NCI-H146 (cell line): ENCODE measurements around the gene CHST5.
"Not testable (repeated sequence)": the region's sequence is repeated elsewhere in the genome, so short reads cannot be mapped to it uniquely, and the experiment has no call there.

Experiments used
- DNase-seq: peaks from one replicate; lab custom pipeline; 2025; lab: John Stamatoyannopoulos, UW

Gene CHST5

DNA sequence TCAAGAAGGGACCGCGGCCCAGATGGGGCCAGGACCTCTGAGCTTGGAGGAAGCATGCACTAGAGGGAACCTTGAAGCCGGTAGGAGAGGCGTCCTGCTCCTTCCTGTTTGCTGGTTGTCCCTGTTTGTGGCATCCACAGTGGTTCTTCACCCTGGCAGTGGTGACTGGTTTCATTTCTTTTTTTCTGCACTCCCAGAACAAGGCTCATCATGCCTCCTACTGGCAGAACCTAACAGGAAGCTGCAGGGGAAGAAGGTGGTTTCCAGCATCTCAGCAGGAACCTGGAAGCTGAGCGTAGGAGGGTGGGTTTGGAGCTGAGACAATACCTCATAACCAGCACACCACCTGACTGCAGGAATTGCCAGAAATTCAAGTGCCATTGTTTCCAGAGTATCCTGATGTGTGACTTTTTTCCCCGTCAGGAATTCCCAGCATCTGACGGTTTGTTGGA lies 14.3 kb upstream of the CHST5 start:
- DNase-seq: no peak

GRCh38 chr16:75548456-75548855 lies 12.5 kb upstream of the CHST5 start:
- DNase-seq: not testable (repeated sequence)

GRCh38 chr16:75546293-75546692 lies 10.4 kb upstream of the CHST5 start:
- DNase-seq: no peak

DNA sequence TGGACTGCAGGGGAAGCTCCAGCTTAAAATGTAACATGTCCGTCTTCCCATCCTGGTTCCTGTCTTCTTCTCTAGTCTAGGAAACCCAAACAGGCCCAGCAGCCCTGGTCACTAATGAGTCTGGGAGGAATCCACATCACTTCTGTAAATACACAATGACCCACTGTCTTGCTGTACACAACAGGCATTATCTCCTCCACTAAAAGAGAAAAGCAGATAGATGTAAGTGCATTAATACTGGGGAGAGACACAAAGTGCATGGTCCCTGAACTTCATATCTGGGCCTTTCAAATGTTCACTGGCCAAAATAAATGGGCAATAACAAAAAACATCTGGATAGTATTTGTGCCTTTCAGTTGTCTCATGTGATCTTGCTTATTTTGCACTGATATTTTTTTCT lies 10.0 kb upstream of the CHST5 start:
- not testable (repeated sequence) for DNase-seq

GRCh38 chr16:75542462-75542861 lies 6.6 kb upstream of the CHST5 start:
- DNase-seq: not testable (repeated sequence)

DNA sequence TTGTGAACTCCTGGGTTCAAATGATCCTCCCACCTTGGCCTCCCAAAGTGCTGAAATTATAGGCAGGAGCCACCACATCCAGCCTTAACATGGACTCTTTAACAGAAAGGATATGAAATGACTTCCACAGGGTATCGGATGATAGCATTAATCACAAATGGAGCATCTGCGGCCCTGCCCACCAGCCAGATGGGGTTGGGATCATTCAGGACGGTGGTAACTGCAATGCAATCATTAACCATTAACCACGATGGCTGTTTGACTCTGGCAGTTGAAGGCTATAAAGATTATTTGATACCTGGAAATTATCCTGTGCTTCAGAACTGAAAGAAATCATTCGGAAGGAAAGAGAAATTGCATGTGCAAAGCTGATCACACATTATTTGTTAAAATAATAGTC lies 5.3 kb upstream of the CHST5 start:
- DNase-seq: no peak

GRCh38 chr16:75538882-75539565 lies 3.1 kb upstream of the CHST5 start:
- not testable (repeated sequence) for DNase-seq

DNA sequence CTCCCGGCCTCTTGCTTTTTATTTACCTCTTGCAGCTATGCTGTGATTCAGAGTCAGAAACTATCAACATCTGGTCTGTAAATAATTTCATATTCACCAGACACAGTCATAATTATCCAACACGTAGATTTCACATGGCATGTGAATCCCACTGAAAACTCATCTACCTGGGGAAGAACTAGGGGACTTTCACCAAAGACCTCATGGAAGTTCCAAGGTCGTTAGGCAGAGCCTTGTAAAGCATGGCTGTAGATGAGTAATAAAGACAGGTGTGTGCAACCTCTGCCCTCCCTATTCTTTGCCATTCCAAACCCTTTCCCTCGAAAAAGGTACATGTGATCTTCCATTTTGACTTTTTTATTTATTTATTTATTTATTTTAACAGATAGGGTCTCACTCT lies 1.9 kb upstream of the CHST5 start:
- no peak for DNase-seq

DNA sequence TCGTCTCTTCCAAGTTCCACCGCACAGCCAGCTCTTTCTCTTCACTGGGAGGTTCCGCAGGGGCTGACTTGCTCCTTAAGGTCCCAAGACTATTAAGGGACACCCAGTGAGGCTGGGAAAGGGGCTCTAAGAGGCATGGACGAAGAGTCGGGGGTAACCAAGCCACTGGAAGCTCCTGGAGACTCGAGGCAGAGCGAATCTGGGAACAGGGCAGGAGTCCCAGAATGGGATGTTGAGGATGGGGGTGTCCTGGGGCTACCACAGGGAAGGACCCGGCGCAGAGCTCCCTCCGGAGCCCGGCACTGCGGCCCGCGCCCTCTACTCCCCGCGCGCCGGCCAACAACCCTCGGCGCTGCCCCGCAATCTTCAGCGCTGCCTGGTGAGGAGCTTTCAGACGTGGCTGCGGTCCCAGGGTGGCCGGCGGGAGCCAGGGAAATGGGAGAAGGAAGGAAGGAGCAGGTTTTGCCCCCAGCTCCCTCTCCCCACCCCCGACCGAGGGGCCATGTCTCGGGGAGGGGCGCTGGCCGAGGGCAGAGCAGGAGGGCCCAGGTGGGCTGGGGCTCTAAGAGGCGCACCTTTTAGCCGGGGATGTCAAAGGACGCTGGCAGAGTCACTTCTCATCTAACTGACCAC lies 581 bp downstream of the CHST5 start:
- DNase-seq: no peak

GRCh38 chr16:75534560-75535205 lies 1.2 kb downstream of the CHST5 start:
- DNase-seq: no peak

DNA sequence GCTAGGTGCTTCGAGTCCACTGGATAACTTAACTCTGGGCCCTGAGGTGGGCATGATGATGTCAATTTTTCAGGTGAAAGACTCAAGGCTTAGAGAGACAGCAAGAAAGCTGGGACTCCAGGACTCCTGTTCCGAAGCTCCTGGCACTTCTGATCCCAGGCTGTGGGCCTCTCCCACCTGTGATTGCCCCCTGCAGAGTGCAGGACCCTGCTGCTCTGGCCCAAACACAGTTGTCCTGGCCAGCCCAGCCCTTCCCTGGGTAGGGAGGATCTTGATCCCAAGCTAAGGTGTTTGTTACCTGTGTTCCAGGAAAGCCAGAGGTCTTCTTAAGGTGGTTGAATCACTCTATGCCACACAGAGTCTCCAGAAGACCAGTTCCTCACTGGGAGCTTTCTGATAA lies 3.1 kb downstream of the CHST5 start:
- DNase-seq: no peak

DNA sequence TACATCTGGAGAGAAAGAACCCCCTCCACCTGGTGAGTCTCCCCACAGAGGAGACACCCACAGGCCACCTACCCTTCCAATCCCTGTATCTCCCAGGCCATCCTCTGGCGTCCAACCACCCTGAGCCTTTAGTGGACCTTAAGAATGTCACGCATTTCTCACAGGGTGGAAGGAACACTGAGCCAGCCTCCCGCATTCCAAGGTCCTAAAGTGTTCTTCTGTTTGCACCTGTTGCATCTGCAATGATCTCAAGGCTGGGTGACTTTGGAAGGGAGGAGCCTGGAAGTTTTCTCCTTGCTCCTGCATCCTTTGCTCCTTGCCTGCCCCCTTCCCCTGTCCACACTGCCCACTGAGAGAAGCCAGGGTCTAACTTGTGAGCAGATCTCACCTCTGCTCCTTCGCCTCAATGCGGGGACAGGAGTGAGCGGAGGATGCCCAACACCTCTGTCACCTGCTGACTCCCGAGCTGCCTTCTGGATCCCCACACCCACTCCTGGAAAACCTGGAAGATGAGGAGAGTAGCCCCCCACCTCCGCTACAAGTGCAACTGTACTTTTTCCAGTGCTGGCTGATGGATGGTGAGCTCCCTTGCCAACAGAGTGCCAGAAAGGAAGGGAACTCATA lies 3.7 kb downstream of the CHST5 start:
- no peak for DNase-seq

DNA sequence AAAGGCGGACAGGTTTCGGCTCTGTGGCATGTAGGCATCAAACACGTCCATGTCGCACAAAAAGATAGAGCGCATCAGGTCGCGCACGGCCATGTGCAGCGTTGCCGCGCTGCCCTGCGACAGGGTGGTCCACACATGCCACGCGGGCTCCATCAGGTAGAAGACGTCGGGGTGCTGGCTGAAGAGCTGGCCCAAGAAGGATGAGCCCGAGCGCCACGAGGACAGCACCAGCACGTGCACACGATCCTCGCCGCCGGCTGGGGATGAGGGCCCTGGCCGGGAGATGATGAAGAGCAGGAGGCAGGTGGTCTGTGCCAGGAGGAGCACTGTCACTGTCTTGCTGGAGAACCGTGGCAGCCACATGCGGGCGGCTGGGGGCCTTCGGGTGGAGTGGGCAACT lies 5.9 kb downstream of the CHST5 start:
- DNase-seq: no peak

GRCh38 chr16:75529056-75529905 lies 6.6 kb downstream of the CHST5 start:
- DNase-seq: no peak

- DNase-seq: no peak
These were observed 8.0 kb downstream of the CHST5 start for GRCh38 chr16:75527825-75528299.

- DNase-seq: no peak
These were observed 9.7 kb downstream of the CHST5 start for GRCh38 chr16:75526032-75526790.

DNA sequence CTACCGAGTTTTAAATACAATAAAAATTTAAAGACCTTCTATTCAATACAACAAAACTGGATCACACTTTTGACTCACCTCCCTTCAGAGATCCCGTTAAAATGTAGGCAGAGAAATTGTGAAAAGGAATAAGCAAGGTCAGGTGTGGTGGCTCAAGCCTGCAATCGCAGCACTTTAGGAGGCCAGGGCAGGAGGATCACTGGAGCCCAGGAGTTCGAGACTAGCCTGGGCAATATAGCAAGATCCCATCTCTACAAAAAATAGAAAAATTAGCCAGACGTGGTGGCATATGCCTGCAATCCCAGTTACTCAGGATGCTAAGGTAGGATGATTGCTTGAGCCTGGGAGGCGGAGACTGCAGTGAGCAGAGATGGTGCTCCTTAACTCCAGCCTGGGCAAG lies 16.7 kb downstream of the CHST5 start:
- DNase-seq: no peak

GRCh38 chr16:75516189-75516966 lies 19.5 kb downstream of the CHST5 start:
- DNase-seq: peak; percentile 33

- no peak for DNase-seq
These were observed 21.6 kb downstream of the CHST5 start for GRCh38 chr16:75514296-75514695.

- DNase-seq: no peak
These were observed 29.3 kb downstream of the CHST5 start for GRCh38 chr16:75506574-75506973.
